GM12891 (cell line): ENCODE measurements around the gene FBXO34.

Experiments
- DNase-seq: peaks from one replicate; pipeline ENCODE4 v3.0.0; 2011; ENCODE audit warnings: low spot score; ENCODE audit not compliant: insufficient read length
- FAIRE-seq: peaks from 2 replicates; lab custom pipeline; 2011; peaks lifted over from hg19 to GRCh38; lab: Jason Lieb, UNC
- PAX5 ChIP-seq: IDR thresholded peaks from 2 replicates; pipeline ENCODE4 v1.6.1; 2011; ENCODE audit warnings: low read length, moderate library complexity, mild to moderate bottlenecking; ENCODE audit not compliant: insufficient read depth, severe bottlenecking
- POLR2A ChIP-seq: IDR thresholded peaks from 2 replicates; pipeline ENCODE4 v1.6.1; 2011; ENCODE audit warnings: low read depth, low read length, control low read depth
- POLR2AphosphoS5 ChIP-seq: IDR thresholded peaks from 2 replicates; pipeline ENCODE4 v1.6.1; 2011; ENCODE audit warnings: low read depth, low read length, control low read depth
- POU2F2 ChIP-seq: IDR thresholded peaks from 2 replicates; pipeline ENCODE4 v1.6.1; 2011; ENCODE audit warnings: low read depth, mild to moderate bottlenecking, control low read depth, low read length, moderate library complexity
- SPI1 ChIP-seq: IDR thresholded peaks from 2 replicates; pipeline ENCODE4 v1.6.1; 2011; ENCODE audit warnings: low read depth, low read length, control low read depth
- TAF1 ChIP-seq: IDR thresholded peaks from 2 replicates; pipeline ENCODE4 v1.6.1; 2011; ENCODE audit warnings: low read depth, low read length, control low read depth

The FBXO34 gene

GRCh38 chr14:55240526-55241178 lies 30.6 kb upstream of the FBXO34 start:
- TF ChIP-seq TAF1 (no peak), PAX5 (no peak), SPI1 (no peak), POLR2AphosphoS5 (no peak), POU2F2 (no peak), POLR2A (no peak)
- DNase-seq (no peak), FAIRE-seq (no peak)

- FAIRE-seq (no peak), DNase-seq (no peak)
- TF ChIP-seq SPI1 (no peak), PAX5 (no peak), POU2F2 (no peak), POLR2AphosphoS5 (no peak), POLR2A (no peak), TAF1 (no peak)
These were observed 29.5 kb upstream of the FBXO34 start for GRCh38 chr14:55241673-55242072.

- DNase-seq (no peak), FAIRE-seq (no peak)
- TF ChIP-seq SPI1: no peak
- no peak for TF ChIP-seq POU2F2
- no peak for TF ChIP-seq PAX5
- no peak for TF ChIP-seq POLR2A
- no peak for TF ChIP-seq TAF1
- TF ChIP-seq POLR2AphosphoS5: no peak
These were observed 27.8 kb upstream of the FBXO34 start for GRCh38 chr14:55243386-55243785.

- FAIRE-seq: no peak
- no peak for DNase-seq
These were observed 27.4 kb upstream of the FBXO34 start for GRCh38 chr14:55243813-55244212.

GRCh38 chr14:55245657-55246268 lies 25.5 kb upstream of the FBXO34 start:
- no peak for TF ChIP-seq PAX5
- TF ChIP-seq POU2F2: no peak
- TF ChIP-seq TAF1: no peak
- TF ChIP-seq POLR2AphosphoS5: no peak
- no peak for TF ChIP-seq SPI1
- TF ChIP-seq POLR2A: no peak
- peak; percentile 16 for DNase-seq
- peak; percentile 40 for FAIRE-seq

More at GRCh38 chr14:55243813-55244212, 27.4 kb upstream of the FBXO34 start:
- TF ChIP-seq SPI1: no peak
- no peak for TF ChIP-seq POU2F2
- no peak for TF ChIP-seq TAF1
- TF ChIP-seq PAX5: no peak

- TF ChIP-seq POU2F2: no peak
- TF ChIP-seq POLR2A: no peak
- no peak for TF ChIP-seq PAX5
- TF ChIP-seq POLR2AphosphoS5: no peak
- TF ChIP-seq TAF1: no peak
- TF ChIP-seq SPI1: no peak
- FAIRE-seq: no peak
- no peak for DNase-seq
These were observed 22.8 kb upstream of the FBXO34 start for GRCh38 chr14:55248411-55248810.

GRCh38 chr14:55249423-55249822 lies 21.8 kb upstream of the FBXO34 start:
- TF ChIP-seq POLR2A: no peak
- no peak for TF ChIP-seq POLR2AphosphoS5
- no peak for TF ChIP-seq POU2F2
- no peak for TF ChIP-seq SPI1
- TF ChIP-seq PAX5: no peak
- TF ChIP-seq TAF1: no peak
- DNase-seq (no peak), FAIRE-seq (no peak)

- FAIRE-seq: no peak
- DNase-seq: no peak
- no peak for TF ChIP-seq POLR2A
- no peak for TF ChIP-seq POLR2AphosphoS5
- no peak for TF ChIP-seq TAF1
- no peak for TF ChIP-seq POU2F2
- TF ChIP-seq SPI1: no peak
- no peak for TF ChIP-seq PAX5
These were observed 17.9 kb upstream of the FBXO34 start for GRCh38 chr14:55253276-55253675.

- no peak for DNase-seq
- TF ChIP-seq TAF1 (no peak), PAX5 (no peak), SPI1 (no peak), POU2F2 (no peak), POLR2AphosphoS5 (no peak), POLR2A (no peak)
- FAIRE-seq: no peak
These were observed 16.6 kb upstream of the FBXO34 start for GRCh38 chr14:55254581-55254980.

GRCh38 chr14:55255979-55256378 lies 15.2 kb upstream of the FBXO34 start:
- DNase-seq (no peak), FAIRE-seq (no peak)
- TF ChIP-seq POU2F2: no peak
- TF ChIP-seq POLR2A: no peak
- TF ChIP-seq POLR2AphosphoS5: no peak
